ENCODE data around the gene F8A1.
A peak's percentile ranks its signal among the peaks of the same experiment; 100 is the strongest.
"Not testable (repeated sequence)": the region's sequence is repeated elsewhere in the genome, so short reads cannot be mapped to it uniquely, and the experiment has no call there.

Gene F8A1

DNA sequence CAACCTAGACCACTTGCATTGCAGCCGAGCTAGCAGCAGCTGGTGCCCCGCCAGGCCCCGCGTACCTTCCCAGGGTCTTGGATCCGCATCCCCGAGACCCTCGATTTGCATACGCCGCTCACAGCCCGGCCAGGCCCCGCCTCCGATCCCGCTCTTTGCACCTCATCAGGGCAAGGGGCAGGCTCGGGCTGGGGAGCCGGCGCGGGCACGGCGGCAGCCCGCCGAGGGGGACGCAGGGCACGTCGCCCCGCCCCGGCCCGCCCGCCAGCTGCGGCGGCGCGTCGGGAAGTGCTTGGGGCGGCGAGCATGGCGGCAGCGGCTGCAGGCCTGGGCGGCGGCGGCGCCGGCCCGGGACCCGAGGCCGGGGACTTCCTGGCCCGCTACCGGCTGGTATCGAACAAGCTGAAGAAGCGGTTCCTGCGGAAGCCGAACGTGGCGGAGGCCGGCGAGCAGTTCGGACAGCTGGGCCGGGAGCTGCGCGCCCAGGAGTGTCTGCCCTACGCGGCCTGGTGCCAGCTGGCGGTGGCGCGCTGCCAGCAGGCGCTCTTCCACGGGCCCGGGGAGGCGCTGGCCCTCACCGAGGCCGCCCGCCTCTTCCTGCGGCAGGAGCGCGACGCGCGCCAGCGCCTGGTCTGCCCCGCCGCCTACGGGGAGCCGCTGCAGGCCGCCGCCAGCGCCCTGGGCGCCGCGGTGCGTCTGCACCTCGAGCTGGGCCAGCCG, at the start of gene F8A1:
F8A1 (plus strand) TSS at position 287 of the 720 bp plus-strand sequence; CDS start at position 307, 20 bp downstream.
- not testable (repeated sequence) for DNase-seq

DNA sequence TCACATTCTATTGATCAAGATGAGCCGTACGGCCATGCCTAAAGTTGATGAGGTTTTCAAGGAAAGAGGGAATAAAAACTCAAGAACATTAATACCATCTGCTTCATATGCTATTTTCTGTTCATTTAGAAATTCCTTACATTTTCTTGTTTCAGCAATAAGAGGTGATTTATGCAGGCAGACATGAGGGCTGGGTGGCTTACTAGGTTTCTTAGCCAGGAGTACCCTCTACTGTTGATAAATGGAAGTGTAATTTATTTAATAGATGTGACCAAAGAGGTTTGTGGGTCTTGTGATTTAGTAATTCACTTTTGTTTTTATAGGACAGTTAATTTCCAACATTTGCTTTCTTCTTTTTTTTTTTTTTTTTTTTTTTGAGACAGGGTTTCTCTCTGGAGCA, 45.3 kb upstream of the F8A1 start:
- no peak for DNase-seq

DNA sequence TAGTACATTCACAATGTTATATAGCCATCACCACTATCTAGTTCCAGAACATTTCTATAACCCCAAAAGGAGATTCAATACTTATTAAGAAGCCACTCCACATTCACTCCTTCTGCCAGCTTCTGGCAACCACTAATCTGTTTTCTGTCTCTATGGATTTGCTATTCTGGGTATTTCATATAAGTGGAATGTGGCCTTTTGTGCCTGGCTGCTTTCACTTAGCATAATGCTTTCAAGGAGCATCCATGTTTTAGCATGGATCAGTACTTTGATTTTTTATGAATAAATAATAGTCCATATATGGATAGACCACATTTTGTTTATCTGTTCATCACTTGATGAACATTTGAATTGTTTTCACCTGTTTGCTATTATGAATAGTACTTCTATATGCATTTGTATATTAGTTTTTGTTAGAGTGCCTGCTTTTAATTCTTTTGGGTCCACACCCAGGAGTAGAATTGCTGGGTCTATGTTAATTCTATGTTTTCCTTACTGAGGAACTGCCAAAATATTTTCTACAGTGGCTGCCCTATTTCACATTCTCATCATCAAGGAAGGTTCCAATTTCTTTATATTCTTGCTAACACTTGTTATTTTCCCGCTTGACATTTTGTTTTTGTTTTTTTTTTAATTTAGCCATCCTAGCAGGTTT, 35.1 kb upstream of the F8A1 start:
- no peak for DNase-seq

DNA sequence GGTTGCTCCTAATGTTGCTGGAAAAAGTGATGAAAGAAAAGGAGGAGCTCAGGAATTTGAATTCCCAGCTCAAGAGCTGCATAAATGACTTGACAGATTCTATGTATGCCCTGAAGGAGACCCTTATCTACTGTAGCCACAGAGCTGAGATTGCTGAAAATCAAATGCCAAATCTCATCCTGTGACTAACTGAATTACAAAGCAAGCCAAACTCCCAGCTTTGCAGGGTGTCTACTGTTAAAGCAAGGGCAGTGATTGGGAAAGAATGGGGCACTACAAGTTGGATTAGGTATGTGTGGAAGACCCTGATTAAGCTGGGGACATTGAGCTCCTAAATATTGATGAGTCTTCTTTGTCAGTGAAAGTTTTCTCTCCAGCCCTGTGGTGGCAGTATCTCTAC, 30.9 kb upstream of the F8A1 start:
- no peak for DNase-seq

DNA sequence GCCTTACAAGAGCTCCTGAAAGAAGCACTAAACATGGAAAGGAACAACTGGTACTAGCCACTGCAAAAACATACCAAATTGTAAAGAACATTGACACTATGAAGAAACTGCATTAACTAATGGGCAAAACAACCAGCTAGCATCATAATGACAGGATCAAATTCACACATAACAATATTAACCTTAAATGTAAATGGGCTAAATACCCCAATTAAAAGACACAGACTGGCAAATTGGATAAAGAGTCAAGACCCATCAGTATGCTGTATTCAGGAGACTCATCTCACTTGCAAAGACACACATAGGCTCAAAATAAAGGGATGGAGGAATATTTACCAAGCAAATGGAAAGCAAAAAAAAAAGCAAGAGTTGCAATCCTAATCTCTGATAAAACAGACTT, 17.6 kb upstream of the F8A1 start:
- not testable (repeated sequence) for DNase-seq

DNA sequence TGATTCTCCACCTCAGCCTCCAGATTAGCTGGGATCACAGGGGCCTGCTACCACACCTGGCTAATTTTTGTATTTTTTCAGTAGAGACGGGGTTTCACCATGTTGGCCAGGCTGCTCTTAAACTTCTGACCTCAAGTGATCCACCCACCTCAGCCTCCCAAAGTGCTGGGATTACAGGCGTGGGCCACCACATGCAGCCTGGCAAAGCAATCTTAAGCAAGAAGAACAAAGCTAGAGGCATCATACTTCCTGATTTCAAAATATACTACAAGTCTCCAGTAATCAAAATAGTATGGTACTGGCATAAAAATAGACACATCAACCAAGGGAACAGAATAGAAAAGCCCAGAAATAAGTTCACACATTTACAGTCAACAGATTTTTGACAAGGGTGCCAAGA, 12.8 kb upstream of the F8A1 start:
- no peak for DNase-seq

DNA sequence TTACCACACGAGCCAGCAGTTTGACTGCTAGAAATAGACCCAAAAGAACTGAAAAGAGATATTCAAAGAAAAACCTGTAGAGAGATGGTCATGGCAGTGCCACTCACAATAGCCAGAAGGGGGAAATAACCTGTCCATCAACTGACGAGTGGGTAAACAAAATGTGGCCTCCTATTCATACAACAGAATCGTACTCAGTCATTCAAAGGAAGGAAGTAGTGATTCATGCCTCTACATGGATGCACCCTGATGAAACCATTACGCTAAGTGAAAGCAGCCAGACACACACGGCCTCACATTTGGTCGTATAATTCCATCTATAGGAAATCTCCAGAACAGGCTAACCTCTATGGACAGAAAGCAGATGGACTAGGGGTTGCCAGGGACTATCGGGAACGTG, 2.1 kb upstream of the F8A1 start:
- DNase-seq = not testable (repeated sequence)

DNA sequence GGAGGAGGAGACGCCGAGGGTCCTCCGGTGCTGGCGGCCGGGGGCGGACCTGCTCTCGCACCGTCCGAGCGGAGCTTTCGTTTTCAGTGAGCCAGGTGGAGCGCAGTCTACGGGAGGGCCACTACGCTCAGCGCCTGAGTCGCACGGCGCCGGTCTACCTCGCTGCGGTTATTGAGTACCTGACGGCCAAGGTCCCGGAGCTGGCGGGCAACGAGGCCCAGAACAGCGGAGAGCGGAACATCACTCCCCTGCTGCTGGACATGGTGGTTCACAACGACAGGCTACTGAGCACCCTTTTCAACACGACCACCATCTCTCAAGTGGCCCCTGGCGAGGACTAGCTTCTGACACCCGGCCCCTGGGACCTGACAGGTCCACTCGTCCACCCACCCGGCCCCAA, 1.1 kb upstream of the F8A1 start:
- DNase-seq = not testable (repeated sequence)

DNA sequence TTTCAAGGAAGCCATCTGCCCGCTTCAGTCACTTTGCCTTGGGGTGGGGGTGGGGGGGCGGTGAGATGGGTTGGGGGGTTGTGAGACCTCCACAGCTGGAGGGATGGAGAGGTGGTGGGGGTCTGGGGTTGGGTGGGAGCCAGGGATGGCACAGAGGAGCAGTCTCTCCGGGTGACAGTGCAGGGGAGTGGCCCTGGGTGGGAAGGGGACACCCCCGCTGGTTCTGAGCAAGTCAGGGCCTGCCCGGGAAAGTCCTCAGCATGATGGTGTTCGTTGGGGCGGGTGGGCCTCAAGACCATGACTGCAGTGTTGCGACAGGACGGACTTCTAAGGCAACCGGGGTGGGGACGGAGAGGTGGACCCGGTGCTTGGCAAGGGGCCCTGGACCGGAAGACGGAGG, 606 bp upstream of the F8A1 start:
- DNase-seq = not testable (repeated sequence)

DNA sequence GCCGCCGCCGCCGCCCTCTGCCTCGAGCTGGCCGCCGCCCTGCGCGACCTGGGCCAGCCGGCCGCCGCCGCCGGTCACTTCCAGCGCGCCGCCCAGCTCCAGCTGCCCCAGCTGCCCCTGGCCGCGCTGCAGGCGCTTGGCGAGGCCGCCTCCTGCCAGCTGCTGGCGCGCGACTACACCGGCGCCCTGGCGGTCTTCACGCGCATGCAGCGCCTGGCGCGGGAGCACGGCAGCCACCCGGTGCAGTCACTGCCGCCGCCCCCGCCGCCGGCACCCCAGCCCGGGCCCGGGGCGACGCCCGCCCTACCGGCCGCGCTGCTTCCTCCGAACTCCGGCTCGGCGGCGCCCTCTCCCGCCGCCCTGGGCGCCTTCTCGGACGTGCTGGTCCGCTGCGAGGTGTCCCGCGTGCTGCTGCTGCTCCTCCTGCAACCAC, 650 bp downstream of the F8A1 start:
- DNase-seq = not testable (repeated sequence)

DNA sequence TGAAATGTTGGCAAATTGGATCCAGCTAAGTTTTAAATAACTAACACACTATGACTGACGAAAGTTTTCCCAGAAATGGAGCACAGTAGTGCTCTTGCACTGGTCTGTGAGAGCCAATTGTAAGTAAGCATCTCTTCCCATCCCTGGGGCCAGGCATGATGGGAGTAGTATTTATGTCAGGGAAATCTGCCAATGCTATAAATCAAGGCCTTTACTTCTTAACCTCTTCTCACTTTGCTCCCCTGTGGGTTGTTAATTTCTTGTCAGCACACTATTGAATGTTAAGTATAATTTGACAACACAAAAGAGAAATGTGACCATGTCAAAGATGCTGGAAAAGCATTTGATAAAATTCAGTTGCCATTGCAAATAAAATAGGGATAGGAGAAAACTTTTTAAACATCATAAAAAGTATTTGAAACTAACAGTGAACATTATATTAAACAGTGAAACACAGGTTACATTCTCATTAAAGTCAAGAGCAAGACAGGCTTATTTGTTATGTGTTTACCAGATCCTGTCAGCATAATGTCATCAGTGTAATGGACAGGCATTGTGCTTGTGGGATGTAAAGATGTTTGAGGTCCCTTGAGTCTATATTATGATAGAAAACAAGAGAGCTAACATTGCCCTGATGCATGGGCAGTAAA, 5.0 kb downstream of the F8A1 start:
- DNase-seq = no peak

DNA sequence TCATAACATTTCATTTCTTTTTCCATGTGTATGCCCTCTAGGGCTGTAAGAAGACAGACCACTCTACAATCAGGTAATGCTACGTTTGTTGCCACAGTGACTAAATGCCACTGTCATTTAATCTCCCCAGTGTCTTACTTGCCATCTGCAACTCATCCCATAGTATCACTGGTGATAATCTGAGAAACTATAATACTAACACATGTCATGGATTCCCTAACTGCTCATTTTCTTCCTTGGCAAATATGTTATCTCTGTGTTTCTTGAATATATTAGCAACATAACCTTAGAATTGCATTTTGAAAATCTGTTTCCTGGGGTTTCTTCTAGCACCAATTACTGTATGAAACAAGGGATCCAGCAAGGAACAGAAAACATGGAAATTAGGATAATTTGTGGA, 6.1 kb downstream of the F8A1 start:
- no peak for DNase-seq

DNA sequence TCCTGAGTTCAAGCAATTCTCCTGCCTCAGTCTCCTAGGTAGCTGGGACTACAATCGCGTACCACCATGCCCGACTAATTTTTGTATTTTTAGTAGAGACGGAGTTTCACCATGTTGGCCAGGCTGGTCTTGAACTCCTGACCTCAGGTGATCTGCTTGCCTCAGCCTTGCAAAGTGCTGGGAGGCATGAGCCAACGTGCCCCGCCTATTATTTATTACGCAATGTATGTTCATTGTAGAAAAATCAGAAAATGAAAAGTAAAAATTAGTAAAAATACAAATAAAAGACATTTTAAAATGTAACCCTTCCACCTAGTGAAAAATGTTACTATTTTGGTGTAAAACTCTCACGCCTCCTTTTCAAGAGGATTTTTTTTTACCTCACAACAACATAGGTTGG, 14.2 kb downstream of the F8A1 start:
- no peak for DNase-seq

DNA sequence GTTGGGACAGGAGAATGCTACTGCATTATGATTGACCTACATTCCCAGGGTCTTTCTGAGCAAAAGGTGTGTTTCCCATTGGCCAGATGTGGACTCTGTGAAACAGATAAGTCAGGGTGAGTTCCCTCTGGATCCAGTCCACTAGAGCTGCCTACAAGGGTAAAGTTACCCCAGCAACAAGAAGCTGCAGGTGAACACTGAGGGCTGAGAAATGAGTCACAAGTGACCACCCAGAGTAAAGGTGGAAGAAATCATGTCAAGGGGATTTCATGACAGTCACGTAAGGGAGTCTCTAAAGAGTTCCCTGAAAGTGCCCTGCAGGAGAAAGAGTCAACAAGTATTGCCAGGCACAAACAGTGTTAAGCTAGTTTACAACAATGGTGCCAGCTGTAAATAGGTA, 16.3 kb downstream of the F8A1 start:
- no peak for DNase-seq

DNA sequence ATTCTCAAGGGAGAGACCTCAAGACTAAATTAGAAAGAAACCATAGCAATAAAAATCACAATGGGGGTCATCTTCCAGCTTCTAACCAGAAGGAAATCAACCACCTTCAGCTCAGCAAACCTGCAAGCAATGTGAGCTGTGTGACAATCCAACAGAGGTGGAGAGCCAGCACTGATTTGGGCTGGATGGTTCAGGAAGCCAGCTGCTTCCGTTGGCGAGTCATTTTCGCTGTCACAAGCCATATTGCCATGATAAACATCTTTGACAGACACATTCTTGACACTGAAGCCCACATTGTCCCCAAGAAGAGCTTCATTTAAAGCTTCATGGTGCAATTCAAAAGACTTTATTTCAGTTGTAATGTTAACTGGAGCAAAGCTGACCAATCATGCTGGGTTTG, 22.7 kb downstream of the F8A1 start:
- DNase-seq = no peak

DNA sequence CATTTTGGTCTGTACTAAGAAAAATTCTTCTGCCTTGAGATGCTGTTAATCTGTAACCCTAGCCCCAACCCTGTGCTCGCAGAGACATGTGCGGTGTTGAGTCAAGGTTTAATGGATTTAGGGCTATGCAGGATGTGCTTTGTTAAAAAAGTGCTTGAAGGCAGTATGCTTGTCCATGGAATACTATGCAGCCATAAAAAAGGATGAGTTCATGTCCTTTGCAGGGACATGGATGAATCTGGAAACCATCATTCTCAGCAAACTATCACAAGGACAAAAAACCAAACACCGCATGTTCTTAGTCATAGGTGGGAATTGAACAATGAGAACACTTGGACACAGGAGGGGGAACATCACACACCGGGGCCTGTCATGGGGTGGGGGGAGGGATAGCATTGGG, 23.9 kb downstream of the F8A1 start:
- DNase-seq = not testable (repeated sequence)

DNA sequence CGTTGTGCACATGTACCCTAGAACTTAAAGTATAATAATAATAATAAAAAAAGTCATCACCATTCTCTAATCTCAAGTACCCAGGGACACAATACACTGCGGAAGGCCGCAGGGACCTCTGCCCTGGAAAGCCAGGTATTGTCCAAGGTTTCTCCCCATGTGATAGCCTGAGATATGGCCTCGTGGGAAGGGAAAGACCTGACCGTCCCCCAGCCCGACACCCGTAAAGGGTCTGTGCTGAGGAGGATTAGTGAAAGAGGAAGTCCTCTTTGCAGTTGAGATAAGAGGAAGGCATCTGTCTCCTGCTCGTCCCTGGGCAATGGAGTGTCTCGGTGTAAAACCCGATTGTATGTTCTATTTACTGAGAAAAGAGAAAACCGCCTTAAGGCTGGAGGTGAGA, 24.4 kb downstream of the F8A1 start:
- DNase-seq = not testable (repeated sequence)

DNA sequence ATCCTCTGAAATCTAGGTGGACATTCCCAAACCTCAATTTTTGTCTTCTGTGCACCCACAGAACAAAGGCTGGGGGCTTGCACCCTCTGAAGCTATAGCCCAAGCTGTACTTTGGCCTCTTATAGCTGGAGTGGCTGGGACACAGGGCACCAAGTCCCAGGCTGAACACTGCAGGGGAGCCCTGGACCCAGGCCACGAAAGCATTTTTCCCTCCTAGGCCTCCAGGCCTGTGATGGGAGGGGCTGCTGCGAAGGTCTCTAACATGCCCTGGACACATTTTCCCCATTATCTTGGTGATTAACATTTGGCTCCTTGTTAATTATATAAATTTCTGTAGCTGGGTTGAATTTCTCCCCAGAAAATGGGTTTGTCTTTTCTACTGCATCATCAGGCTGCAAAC, 27.9 kb downstream of the F8A1 start:
- DNase-seq = no peak

DNA sequence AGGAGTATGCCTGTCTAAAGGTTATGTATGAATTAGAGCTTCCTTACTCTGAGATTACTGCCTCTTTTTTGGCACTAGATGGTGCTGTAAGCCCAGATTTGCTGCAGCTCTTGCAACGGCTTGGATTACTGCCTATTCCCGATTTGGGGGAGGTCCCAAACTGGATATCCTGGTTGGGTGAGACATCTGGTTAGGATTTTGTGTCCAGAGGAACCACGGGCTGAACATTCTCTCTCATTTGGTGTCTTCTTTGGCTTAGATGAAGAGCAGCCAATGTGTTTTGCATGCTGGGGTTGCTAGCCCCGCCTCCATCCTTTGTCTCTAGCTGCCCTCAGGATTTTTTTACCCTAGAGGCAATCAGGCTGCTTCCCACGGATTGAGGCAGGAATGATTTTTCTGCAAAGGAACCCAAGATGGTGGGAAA, 31.9 kb downstream of the F8A1 start:
- DNase-seq = peak; percentile 35

DNA sequence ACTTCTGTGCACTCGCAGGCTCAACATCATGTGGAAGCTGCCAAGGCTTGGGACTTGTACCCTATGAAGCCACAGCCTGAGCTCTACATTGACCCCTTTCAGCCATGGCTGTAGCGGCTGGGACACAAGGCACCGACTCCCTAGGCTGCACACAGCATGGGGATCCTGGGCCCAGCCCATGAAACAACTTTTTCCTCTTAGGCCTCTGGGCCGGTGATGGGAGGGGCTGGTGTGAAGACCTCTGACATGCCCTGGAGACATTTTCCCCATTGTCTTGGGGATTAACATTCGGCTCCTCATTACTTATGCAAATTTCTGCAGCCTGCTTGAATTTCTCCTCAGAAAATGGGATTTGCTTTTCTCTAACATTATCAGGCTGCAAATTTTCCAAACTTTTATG, 38.6 kb downstream of the F8A1 start:
- not testable (repeated sequence) for DNase-seq

Measured in NCI-H1048 (cell line).